ENCODE measurements around the gene FOXS1. TPM values are rescaled to one million over a fixed set of nuclear protein-coding genes. Genes with fewer than 3 reads are reported as not detected.
A peak's percentile ranks its signal among the peaks of the same experiment; 100 is the strongest.

The FOXS1 gene
- total RNA-seq, 4 donors from 2014 or later = 0.48 to 1.3 (median 0.63) TPM; not detected in 1

DNA sequence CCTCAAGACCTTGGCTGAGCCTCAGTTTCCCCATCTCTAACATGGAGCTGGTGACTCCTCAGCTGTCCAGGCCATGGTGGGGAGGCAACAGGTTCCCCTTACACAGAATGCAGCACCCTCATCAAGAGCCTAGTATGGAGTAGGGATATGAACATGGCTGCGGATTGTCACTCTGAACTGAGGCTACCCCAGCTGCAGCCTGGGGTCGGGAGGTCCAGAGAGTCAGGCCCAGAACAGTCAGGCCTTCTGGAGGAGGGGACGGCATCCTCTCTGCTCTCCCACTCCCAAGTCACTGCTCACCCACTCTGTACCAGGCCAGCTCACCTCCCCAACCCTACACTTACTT is 1.4 kb upstream of the FOXS1 start:
- TF ChIP-seq, protein P1, sequence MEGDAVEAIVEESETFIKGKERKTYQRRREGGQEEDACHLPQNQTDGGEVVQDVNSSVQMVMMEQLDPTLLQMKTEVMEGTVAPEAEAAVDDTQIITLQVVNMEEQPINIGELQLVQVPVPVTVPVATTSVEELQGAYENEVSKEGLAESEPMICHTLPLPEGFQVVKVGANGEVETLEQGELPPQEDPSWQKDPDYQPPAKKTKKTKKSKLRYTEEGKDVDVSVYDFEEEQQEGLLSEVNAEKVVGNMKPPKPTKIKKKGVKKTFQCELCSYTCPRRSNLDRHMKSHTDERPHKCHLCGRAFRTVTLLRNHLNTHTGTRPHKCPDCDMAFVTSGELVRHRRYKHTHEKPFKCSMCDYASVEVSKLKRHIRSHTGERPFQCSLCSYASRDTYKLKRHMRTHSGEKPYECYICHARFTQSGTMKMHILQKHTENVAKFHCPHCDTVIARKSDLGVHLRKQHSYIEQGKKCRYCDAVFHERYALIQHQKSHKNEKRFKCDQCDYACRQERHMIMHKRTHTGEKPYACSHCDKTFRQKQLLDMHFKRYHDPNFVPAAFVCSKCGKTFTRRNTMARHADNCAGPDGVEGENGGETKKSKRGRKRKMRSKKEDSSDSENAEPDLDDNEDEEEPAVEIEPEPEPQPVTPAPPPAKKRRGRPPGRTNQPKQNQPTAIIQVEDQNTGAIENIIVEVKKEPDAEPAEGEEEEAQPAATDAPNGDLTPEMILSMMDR (IDR thresholded peaks at IDR 0.05) = no peak
- ATAC-seq (ENCODE audit: low FRiP score) = no peak
- DNase-seq (ENCODE audit: low spot score) = no peak

DNA sequence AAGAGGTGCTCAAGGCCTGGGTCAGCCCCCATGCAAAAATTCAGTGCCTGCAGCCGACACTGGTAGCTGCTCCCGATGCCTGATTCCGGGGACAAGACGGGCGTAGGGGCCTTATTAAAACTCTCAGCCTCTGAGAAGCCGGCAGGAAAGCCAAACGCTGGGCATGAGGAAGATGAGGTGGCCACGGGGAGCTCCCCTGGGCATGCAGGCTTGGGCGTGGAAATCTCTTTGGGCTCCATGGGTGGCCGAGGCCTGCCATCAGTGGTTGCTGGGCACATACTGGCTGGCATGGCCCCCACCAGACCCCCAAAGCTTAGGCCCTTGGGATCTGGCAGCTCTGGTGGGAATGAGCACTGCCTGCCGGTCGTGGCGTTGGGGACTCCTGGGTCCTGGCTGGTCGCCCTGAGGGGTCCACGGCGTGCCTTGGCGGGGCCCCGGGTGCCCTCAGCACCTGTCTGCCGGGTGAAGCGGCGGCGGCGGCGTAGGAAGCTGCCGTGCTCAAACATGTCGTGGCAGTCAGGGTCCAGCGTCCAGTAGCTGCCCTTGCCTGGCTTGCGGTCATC is 586 bp downstream of the FOXS1 start:
- TF ChIP-seq, protein P1 (IDR thresholded peaks at IDR 0.05) = no peak
- ATAC-seq (ENCODE audit: low FRiP score) = no peak

DNA sequence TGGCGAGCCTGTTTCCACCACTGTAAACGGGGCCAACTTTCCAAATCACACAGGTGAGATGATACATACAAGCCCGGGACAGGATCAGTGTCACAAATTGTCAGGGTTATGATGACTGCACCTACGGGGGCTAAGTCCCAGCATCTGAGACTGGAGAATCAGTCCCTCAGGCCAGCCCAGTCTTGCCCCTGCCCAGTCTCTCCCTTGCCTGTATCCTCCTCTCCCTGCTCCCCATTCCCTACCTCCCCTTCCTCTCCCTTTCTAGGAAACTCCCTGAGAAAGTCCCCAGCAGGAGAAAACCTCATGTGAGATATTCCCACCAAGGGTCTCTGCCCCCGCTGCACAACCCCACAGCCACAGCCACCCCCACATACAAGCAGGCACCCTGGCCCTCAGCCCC is 1.5 kb downstream of the FOXS1 start:
- DNase-seq (ENCODE audit: low spot score) = no peak
- no peak for ATAC-seq (ENCODE audit: low FRiP score)
- TF ChIP-seq, protein P1 (IDR thresholded peaks at IDR 0.05) = no peak

More for the DNA sequence above, 586 bp downstream of the FOXS1 start:
- DNase-seq (ENCODE audit: low spot score) = no peak

DNA sequence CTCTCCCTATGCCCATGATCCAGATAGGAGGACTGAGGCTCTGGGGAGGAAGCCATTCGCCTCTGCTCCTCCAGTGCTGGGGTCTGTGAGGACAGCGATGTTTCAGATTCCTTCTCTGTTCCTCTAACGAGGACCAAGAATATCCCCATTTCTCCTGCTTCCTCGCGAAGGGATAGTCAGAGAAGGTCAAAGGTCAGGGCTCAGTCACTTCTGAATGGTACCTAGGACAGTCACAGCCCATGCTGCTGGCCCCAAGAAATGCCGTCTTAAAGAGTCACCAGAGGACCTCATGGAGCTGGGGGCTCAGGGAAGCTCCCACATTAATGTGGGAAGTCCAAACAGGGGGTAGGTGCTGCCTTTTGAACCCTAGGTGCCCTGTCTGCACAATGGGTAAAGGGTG is 2.1 kb downstream of the FOXS1 start:
- TF ChIP-seq, protein P1 (IDR thresholded peaks at IDR 0.05) = no peak
- no peak for DNase-seq (ENCODE audit: low spot score)
- ATAC-seq (ENCODE audit: low FRiP score) = no peak

DNA sequence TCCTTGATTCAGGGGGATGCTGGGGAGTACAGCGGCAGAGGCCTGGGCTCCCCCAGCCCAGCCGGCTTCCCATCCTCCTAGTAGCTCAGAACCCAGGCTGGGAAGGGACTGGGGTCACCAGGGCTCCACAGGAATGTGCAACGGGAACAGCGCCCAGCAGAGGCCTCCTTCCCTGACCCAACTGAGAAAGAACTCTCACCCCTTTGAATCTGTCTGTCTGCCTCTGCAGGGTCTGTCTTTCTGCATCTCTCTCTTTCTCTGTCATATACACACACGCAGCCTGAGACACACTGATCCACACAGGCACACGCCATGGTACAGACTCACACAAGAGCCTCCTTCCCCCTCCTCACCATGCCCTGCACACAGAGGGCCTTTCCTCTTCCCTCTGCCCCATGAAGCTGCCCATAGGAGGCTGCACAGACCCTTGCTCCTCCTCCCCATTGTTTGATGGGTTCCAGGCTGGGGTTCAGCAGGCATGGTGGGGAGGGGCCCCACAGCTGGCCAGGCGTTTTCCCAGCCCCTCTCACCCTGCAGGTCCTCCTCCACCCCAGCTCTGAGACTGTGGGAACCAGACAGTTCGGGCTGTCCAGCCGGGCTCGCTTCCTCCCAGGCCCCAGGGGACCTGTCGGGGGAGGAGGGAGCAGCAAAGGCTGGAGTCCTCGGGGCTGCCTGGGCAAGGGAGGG is 2.8 kb downstream of the FOXS1 start:
- DNase-seq (ENCODE audit: low spot score) (no peak), ATAC-seq (ENCODE audit: low FRiP score) (peak; percentile 13)
- TF ChIP-seq, protein P1 (IDR thresholded peaks at IDR 0.05) = no peak

DNA sequence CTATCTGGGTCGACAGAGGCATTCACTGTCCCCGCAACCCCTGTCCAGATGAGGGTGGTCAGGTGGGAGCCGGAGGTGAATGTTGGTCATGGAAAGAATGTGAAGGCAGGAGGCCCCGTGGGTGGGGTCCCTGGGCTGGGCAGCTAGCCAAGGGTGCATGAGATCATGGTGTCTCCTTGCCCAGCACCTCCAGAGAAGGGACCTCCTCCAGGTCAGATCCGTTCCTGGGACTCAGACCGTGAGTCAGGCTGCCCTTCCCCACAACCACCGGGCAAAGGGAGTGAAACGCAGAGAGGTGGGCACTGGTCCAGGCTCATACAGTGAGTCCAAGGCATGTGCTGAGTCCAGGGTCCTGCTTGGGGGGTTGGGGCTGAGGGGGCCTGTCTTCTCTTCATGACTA is 3.5 kb downstream of the FOXS1 start:
- ATAC-seq (ENCODE audit: low FRiP score) = peak; percentile 74
- TF ChIP-seq, protein P1 (IDR thresholded peaks at IDR 0.05) = no peak
- DNase-seq (ENCODE audit: low spot score) = no peak
